Uterus (tissue), 4 donors: ENCODE measurements around the gene ARL1. TPM values are rescaled to one million over a fixed set of nuclear protein-coding genes. Genes with fewer than 3 reads are reported as not detected.

ENCODE experiments used
- DNase-seq, 2 donors: peaks; one replicate each; pipeline ENCODE4 v3.0.0-alpha.2; 2019 to 2020
- H3K27ac ChIP-seq, 2 donors: fragments of 200-600 bp; sonication (generic); 1 replicate in 1 of 2; 2 replicates in 1 of 2; pipeline ENCODE4 v1.5.1; 2016 to 2018
- H3K27me3 ChIP-seq, 2 donors: fragments of 200-600 bp; sonication (generic); one replicate each; pipeline ENCODE4 v1.5.1; 2018 to 2019; ENCODE audit warnings: control low read depth in 1 of 2
- H3K36me3 ChIP-seq, 2 donors: fragments of 200-600 bp; sonication (generic); one replicate each; pipeline ENCODE4 v1.5.1; 2019; ENCODE audit warnings: control low read depth in 1 of 2
- H3K4me1 ChIP-seq, 2 donors: fragments of 200-600 bp; sonication (generic); one replicate each; pipeline ENCODE4 v1.5.1; 2018 to 2019; ENCODE audit warnings: control low read depth in 1 of 2
- H3K4me3 ChIP-seq, 2 donors: fragments of 200-600 bp; sonication (generic); 1 replicate in 1 of 2; 2 replicates in 1 of 2; pipeline ENCODE4 v1.5.1; 2018 to 2019; ENCODE audit warnings: mild to moderate bottlenecking in 1 of 2
- H3K9me3 ChIP-seq, 2 donors: fragments of 200-600 bp; sonication (generic); one replicate each; pipeline ENCODE4 v1.5.1; 2019; ENCODE audit warnings: control low read depth in 1 of 2
- CTCF ChIP-seq, 4 experiments: fragments of 200-600 bp in 2 of 4; fragments of 450-650 bp in 2 of 4; sonication (generic) in 2 of 4; IDR thresholded peaks; one replicate each; pipeline ENCODE4 v1.5.1; 2016 to 2019; ENCODE audit warnings: antibody characterized with exemption in 4 of 4, mild to moderate bottlenecking in 2 of 4, moderate library complexity in 1 of 4
- POLR2A ChIP-seq, 2 donors: fragments of 450-650 bp; IDR thresholded peaks; one replicate each; pipeline ENCODE4 v1.6.1; 2016; ENCODE audit warnings: antibody characterized with exemption in 2 of 2, mild to moderate bottlenecking in 1 of 2, moderate library complexity in 1 of 2
- intact Hi-C: fragments of 100-400 bp; cut with DNase I; formaldehyde crosslinking; loops from one replicate; pipeline ENCODE4 v1.15.1; 2023; ENCODE audit warnings: low total_unique reads
- total RNA-seq, 4 donors: library from RNA; depleted of rRNA in 3 of 4; stranded (reverse); fragments of >200 nt in 3 of 4; gene quantifications; one replicate each; pipeline versions ENCODE4 v1.1.0 to v1.2.4, GENCODE V29; 2014 to 2023
- donor health status: DM: yes; HTN: yes; CAD: no.

ARL1 gene
- 100 to 1,000 TPM in 1 of 4 donors, 10 to 100 TPM in 3; 26.6 to 164 (median 61.6) TPM for total RNA-seq

GRCh38 chr12:101407436-101408345 lies at the start of gene ARL1:
ARL1 (minus strand) TSS chr12:101407772; CDS start chr12:101407645, 127 bp downstream.
- intact Hi-C loops = no loop called here
- DNase-seq = peak; percentile 79 to 85
- Histone ChIP-seq H3K4me1 (peaks cover 0 to 6% of the 10 kb centered on the region in 2 donors), H3K27ac (peak within 1 kb of the TSS; percentile 92), H3K36me3 (no peaks in the 10 kb centered on the region), H3K27me3 (no peaks in the 10 kb centered on the region), H3K4me3 (peak within 1 kb of the TSS; percentile 66 to 96), H3K9me3 (no peaks in the 10 kb centered on the region)
- TF ChIP-seq POLR2A (IDR thresholded peaks at IDR 0.05) (peak in 1 of 2 donors; percentile 43), CTCF (IDR thresholded peaks at IDR 0.05) (peak in 2 of 4 experiments; percentile 6 to 13)

- DNase-seq = no peak
- Histone ChIP-seq H3K27me3 (no peaks in the 10 kb centered on the region), H3K27ac (no peak overlapping the region), H3K9me3 (no peaks in the 10 kb centered on the region), H3K4me3 (no peak overlapping the region), H3K4me1 (no peaks in the 10 kb centered on the region), H3K36me3 (no peaks in the 10 kb centered on the region)
- intact Hi-C loops = no loop called here
- TF ChIP-seq POLR2A (IDR thresholded peaks at IDR 0.05) = no peak
- TF ChIP-seq CTCF (IDR thresholded peaks at IDR 0.05) = no peak
These were observed 48.1 kb upstream of the ARL1 start for GRCh38 chr12:101455685-101456084.

- DNase-seq = no peak
- no peak for TF ChIP-seq CTCF (IDR thresholded peaks at IDR 0.05)
- no peak for TF ChIP-seq POLR2A (IDR thresholded peaks at IDR 0.05)
- Histone ChIP-seq H3K27me3 (no peaks in the 10 kb centered on the region), H3K9me3 (no peaks in the 10 kb centered on the region), H3K27ac (no peak overlapping the region), H3K36me3 (no peaks in the 10 kb centered on the region), H3K4me3 (no peak overlapping the region), H3K4me1 (no peaks in the 10 kb centered on the region)
- intact Hi-C loops = no loop called here
These were observed 34.1 kb upstream of the ARL1 start for GRCh38 chr12:101441461-101442224.

- H3K27me3 ChIP-seq = no peaks in the 10 kb centered on the region
- no peak for TF ChIP-seq POLR2A (IDR thresholded peaks at IDR 0.05)
- no peak for TF ChIP-seq CTCF (IDR thresholded peaks at IDR 0.05)
- no peaks in the 10 kb centered on the region for H3K9me3 ChIP-seq
- H3K27ac ChIP-seq = no peak overlapping the region
- DNase-seq = no peak
- H3K4me1 ChIP-seq = no peaks in the 10 kb centered on the region
- intact Hi-C loops = no loop called here
- H3K36me3 ChIP-seq = no peaks in the 10 kb centered on the region
- no peak overlapping the region for H3K4me3 ChIP-seq
These were observed 31.7 kb upstream of the ARL1 start for GRCh38 chr12:101439236-101439635.

- H3K36me3 ChIP-seq = no peaks in the 10 kb centered on the region
- H3K9me3 ChIP-seq = no peaks in the 10 kb centered on the region
- intact Hi-C loops = no loop called here
- no peak overlapping the region for H3K4me3 ChIP-seq
- no peak for TF ChIP-seq CTCF (IDR thresholded peaks at IDR 0.05)
- no peak for TF ChIP-seq POLR2A (IDR thresholded peaks at IDR 0.05)
- DNase-seq = no peak
- no peak overlapping the region for H3K27ac ChIP-seq
- H3K4me1 ChIP-seq = no peaks in the 10 kb centered on the region
- H3K27me3 ChIP-seq = no peaks in the 10 kb centered on the region
These were observed 28.6 kb upstream of the ARL1 start for GRCh38 chr12:101436136-101436535.
